NCI-H146 treated with DMSO at 0.1 percent for 48 hours (cell line): ENCODE results near the gene ELMO2.

Experiments
- DNase-seq: peaks from one replicate; lab custom pipeline; 2025; ENCODE audit not compliant: unreplicated experiment; lab: John Stamatoyannopoulos, UW

The ELMO2 gene

GRCh38 chr20:46334303-46334904 lies 72.0 kb downstream of the ELMO2 start:
- DNase-seq = no peak

GRCh38 chr20:46333161-46333991 lies 73.0 kb downstream of the ELMO2 start:
- no peak for DNase-seq

GRCh38 chr20:46332373-46333160 lies 73.8 kb downstream of the ELMO2 start:
- DNase-seq = no peak

- DNase-seq = no peak
These were observed 74.6 kb downstream of the ELMO2 start for GRCh38 chr20:46331611-46332361.

GRCh38 chr20:46330831-46331371 lies 75.5 kb downstream of the ELMO2 start:
- DNase-seq = no peak

- DNase-seq = no peak
These were observed 76.2 kb downstream of the ELMO2 start for GRCh38 chr20:46330072-46330763.

- DNase-seq = no peak
These were observed 78.1 kb downstream of the ELMO2 start for GRCh38 chr20:46328200-46328882.

GRCh38 chr20:46327557-46327956 lies 78.9 kb downstream of the ELMO2 start:
- no peak for DNase-seq

GRCh38 chr20:46325789-46326188 lies 80.6 kb downstream of the ELMO2 start:
- DNase-seq = no peak

GRCh38 chr20:46324960-46325703 lies 81.3 kb downstream of the ELMO2 start:
- DNase-seq = no peak

GRCh38 chr20:46324379-46324778 lies 82.0 kb downstream of the ELMO2 start:
- DNase-seq = no peak

- DNase-seq = no peak
These were observed 82.9 kb downstream of the ELMO2 start for GRCh38 chr20:46323557-46323956.

- DNase-seq = no peak
These were observed 83.8 kb downstream of the ELMO2 start for GRCh38 chr20:46322641-46323040.

- no peak for DNase-seq
These were observed 88.7 kb downstream of the ELMO2 start for GRCh38 chr20:46317685-46318177.

GRCh38 chr20:46316984-46317684 lies 89.3 kb downstream of the ELMO2 start:
- peak; percentile 34 for DNase-seq
